Measurements from ENCODE around the gene MAGI2. TPM values are rescaled to one million over a fixed set of nuclear protein-coding genes. Genes with fewer than 3 reads are reported as not detected.

MAGI2 gene
- total RNA-seq, 1 experiment from 2014 or later = 0.52 TPM

DNA sequence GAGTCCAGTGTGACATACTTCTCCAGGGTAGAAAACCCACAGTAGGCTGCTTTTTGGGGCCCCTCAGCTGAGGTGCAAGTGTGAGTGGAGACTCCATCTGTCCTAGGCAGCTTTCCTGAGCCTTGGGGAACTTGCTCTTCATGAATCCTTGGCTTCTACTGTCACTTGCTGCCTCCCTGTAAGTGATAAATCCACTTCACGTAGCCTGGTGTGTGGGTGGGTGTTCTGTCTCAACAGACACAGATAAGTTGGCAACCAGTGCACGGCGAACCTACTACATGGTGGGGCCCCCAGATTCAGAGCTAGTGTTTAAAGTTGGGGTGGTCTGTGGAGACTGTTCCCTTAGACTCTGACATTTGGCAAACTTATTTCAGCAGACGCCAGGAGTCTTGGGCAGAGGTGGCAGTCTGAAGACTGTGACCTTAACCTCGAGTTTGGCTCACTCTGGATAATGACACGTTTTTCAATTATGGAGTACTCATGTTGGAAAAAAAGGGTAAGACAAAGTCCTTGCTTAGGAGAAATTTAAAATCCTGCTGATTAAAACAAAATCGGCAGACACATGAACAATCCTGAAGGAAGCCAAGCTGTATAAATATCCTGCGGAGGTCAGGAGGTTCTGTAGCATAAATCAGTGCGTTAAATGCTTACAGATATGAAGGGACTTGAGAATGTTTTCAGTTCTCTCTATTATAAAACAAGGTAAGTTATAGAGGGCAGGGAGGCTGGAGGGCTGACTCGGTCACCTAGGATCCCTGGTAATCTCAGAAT lies 1278.0 kb downstream of the MAGI2 start:
- no TSS peak for BruUV-seq (replicated peaks)
- intact Hi-C loops (cut with micrococcal nuclease; ENCODE audit: unreplicated experiment) = no loop called here
- TF ChIP-seq, protein P1, sequence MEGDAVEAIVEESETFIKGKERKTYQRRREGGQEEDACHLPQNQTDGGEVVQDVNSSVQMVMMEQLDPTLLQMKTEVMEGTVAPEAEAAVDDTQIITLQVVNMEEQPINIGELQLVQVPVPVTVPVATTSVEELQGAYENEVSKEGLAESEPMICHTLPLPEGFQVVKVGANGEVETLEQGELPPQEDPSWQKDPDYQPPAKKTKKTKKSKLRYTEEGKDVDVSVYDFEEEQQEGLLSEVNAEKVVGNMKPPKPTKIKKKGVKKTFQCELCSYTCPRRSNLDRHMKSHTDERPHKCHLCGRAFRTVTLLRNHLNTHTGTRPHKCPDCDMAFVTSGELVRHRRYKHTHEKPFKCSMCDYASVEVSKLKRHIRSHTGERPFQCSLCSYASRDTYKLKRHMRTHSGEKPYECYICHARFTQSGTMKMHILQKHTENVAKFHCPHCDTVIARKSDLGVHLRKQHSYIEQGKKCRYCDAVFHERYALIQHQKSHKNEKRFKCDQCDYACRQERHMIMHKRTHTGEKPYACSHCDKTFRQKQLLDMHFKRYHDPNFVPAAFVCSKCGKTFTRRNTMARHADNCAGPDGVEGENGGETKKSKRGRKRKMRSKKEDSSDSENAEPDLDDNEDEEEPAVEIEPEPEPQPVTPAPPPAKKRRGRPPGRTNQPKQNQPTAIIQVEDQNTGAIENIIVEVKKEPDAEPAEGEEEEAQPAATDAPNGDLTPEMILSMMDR (IDR thresholded peaks at IDR 0.05; ENCODE audit: unreplicated experiment) = no peak
- Mint-ChIP-seq H3K27ac (ENCODE audit: unreplicated experiment) (no peak overlapping the region), H3K27me3 (ENCODE audit: unreplicated experiment) (peaks cover 46% of the 10 kb centered on the region), H3K4me3 (ENCODE audit: low read depth, unreplicated experiment) (no peak overlapping the region), H3K36me3 (ENCODE audit: insufficient read depth, unreplicated experiment) (no peaks in the 10 kb centered on the region), H3K9me3 (ENCODE audit: low read depth, unreplicated experiment) (no peaks in the 10 kb centered on the region), H3K4me1 (ENCODE audit: low read depth, unreplicated experiment) (no peaks in the 10 kb centered on the region)
- no peak for DNase-seq
- CTCF ChIA-PET = no interaction called here

DNA sequence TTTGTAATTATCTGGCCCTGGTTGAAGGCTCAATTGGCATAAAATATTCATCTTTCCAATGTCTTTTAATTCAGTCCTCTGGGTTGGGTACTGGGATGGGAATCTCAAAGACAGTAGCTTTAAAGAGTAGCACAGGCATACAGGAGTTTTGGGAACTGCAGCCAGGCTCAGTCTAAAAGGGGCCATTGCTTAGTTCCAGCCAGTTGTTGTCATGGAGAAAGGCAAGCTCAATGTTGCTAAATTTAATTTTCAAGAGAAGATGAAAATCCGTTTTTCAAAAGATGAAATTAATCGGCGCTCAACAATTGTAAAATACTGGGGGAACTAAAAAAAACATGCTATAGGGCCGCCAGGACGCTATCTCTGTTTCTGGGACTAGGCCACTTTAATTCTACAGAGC lies 1279.8 kb downstream of the MAGI2 start:
- Mint-ChIP-seq H3K36me3 (ENCODE audit: insufficient read depth, unreplicated experiment) (no peaks in the 10 kb centered on the region), H3K27ac (ENCODE audit: unreplicated experiment) (no peak overlapping the region), H3K27me3 (ENCODE audit: unreplicated experiment) (peaks cover 32% of the 10 kb centered on the region), H3K4me3 (ENCODE audit: low read depth, unreplicated experiment) (no peak overlapping the region), H3K4me1 (ENCODE audit: low read depth, unreplicated experiment) (no peaks in the 10 kb centered on the region), H3K9me3 (ENCODE audit: low read depth, unreplicated experiment) (no peaks in the 10 kb centered on the region)
- BruUV-seq (replicated peaks) = no TSS peak
- intact Hi-C loops (cut with micrococcal nuclease; ENCODE audit: unreplicated experiment) = no loop called here
- CTCF ChIA-PET = no interaction called here
- TF ChIP-seq, protein P1 (IDR thresholded peaks at IDR 0.05; ENCODE audit: unreplicated experiment) = no peak
- DNase-seq = no peak

DNA sequence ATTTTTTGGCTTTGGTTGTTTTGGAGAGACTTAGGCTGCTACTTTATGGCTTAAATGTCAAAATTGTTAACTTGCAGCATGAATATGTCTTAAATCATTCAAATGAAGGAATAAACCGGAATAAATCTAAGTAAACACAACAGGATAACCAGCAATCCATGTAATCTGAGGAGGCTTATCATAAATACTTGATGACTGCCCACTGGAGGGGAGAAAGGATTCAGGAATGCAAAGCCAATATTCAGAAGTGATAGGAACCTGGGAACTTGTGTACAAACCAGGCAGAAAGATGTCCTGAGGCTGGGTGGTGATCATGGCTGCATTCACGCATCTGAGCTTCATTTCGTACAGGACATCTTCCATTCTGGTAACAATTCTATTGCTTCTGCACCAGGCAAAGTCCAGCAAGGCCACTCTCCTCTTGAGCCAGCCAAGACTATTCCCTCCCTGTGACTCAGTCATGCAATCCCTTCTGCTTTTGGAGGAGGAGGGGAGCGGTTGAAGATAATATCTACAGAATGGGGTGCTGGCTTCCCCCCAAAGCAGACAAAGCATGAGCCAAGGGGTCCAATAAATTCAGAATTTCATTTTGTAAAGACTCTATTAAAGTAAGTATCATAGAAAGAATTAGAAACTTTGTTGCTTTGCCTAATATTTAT lies 1280.4 kb downstream of the MAGI2 start:
- Mint-ChIP-seq H3K4me3 (ENCODE audit: low read depth, unreplicated experiment) (no peak overlapping the region), H3K4me1 (ENCODE audit: low read depth, unreplicated experiment) (no peaks in the 10 kb centered on the region), H3K36me3 (ENCODE audit: insufficient read depth, unreplicated experiment) (no peaks in the 10 kb centered on the region), H3K27ac (ENCODE audit: unreplicated experiment) (no peak overlapping the region), H3K27me3 (ENCODE audit: unreplicated experiment) (peaks cover 29% of the 10 kb centered on the region), H3K9me3 (ENCODE audit: low read depth, unreplicated experiment) (no peaks in the 10 kb centered on the region)
- intact Hi-C loops (cut with micrococcal nuclease; ENCODE audit: unreplicated experiment) = no loop called here
- TF ChIP-seq, protein P1 (IDR thresholded peaks at IDR 0.05; ENCODE audit: unreplicated experiment) = no peak
- BruUV-seq (replicated peaks) = no TSS peak
- CTCF ChIA-PET = no interaction called here
- DNase-seq = no peak

DNA sequence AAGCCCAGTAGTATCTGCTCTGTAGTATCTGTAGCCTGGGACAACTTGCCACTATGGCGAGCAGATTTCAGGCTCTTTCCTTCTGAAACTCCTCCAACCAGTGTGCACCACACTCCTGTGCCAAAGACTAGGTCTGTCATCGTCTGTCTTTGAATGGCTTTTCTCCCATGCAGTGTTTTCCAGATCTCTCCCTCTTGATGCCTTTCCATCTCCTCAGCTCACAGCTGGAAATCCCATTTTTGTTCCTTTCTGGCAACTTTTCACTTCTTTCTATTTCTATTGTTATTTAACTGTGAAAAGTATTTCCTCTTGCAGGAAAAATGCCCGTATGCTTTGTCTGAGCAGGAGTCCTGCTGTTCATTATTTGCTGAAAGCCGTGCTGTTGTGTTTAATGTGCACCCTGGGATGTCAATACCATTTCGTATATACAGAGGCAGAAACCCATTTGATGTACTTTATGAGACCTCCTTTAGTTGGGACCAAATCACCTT lies 1281.2 kb downstream of the MAGI2 start:
- no peak for DNase-seq
- no peaks in the 10 kb centered on the region for H3K36me3 Mint-ChIP-seq (ENCODE audit: insufficient read depth, unreplicated experiment)
- CTCF ChIA-PET = no interaction called here

More for the DNA sequence above, 1281.2 kb downstream of the MAGI2 start:
- intact Hi-C loops (cut with micrococcal nuclease; ENCODE audit: unreplicated experiment) = no loop called here
- TF ChIP-seq, protein P1 (IDR thresholded peaks at IDR 0.05; ENCODE audit: unreplicated experiment) = no peak
- Mint-ChIP-seq H3K4me3 (ENCODE audit: low read depth, unreplicated experiment) (no peak overlapping the region), H3K9me3 (ENCODE audit: low read depth, unreplicated experiment) (no peaks in the 10 kb centered on the region), H3K27ac (ENCODE audit: unreplicated experiment) (no peak overlapping the region), H3K27me3 (ENCODE audit: unreplicated experiment) (peaks cover 22% of the 10 kb centered on the region), H3K4me1 (ENCODE audit: low read depth, unreplicated experiment) (no peaks in the 10 kb centered on the region)
- no TSS peak for BruUV-seq (replicated peaks)
